Right lobe of liver (tissue), 4 donors: Measurements from ENCODE around the gene NUMA1.

Source experiments
- POLR2A ChIP-seq: fragments of 450-650 bp; IDR thresholded peaks from one replicate; pipeline ENCODE4 v1.6.1; 2017; ENCODE audit warnings: antibody characterized with exemption, mild to moderate bottlenecking
- TF ChIP-seq, protein P1 (sequence below), 4 donors: fragments of 200-600 bp in 3 of 4; fragments of 450-650 bp in 1 of 4; IDR thresholded peaks; one replicate each; pipeline versions ENCODE4 v1.5.1 to v1.8.0; 2016 to 2022; ENCODE audit warnings: antibody characterized with exemption in 4 of 4, mild to moderate bottlenecking in 2 of 4
- donor health status: DM: no; HTN: no; CAD: no.
- donor health status: DM: no; HTN: no; CAD: no.
- donor health status: DM: no; HTN: yes; CAD: no.

DNA sequence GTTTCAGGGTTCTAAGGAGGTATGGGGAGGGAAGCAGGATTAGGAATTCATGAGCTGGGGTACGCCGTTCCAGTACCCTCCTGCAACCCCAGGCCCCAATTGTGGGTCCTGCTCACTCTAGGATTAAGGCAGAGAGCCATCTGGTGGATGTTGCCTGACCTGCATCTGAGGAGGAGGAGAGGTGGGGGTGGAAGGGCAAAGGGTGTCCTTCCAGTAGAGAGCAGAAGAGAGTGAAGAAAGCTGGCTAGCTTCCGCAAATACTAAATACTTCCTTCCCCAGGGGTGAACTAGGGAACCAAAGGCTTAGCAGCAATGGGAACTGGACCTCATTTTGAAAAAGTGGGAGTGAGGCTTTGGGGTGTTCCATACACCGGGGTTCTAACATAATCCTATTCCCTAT is 10.9 kb upstream of the NUMA1 start:
- TF ChIP-seq, protein P1, sequence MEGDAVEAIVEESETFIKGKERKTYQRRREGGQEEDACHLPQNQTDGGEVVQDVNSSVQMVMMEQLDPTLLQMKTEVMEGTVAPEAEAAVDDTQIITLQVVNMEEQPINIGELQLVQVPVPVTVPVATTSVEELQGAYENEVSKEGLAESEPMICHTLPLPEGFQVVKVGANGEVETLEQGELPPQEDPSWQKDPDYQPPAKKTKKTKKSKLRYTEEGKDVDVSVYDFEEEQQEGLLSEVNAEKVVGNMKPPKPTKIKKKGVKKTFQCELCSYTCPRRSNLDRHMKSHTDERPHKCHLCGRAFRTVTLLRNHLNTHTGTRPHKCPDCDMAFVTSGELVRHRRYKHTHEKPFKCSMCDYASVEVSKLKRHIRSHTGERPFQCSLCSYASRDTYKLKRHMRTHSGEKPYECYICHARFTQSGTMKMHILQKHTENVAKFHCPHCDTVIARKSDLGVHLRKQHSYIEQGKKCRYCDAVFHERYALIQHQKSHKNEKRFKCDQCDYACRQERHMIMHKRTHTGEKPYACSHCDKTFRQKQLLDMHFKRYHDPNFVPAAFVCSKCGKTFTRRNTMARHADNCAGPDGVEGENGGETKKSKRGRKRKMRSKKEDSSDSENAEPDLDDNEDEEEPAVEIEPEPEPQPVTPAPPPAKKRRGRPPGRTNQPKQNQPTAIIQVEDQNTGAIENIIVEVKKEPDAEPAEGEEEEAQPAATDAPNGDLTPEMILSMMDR (IDR thresholded peaks at IDR 0.05), result peak; percentile 83 to 92 (median 90)
- TF ChIP-seq POLR2A, result no peak
